Retinal pigment epithelial cell (primary cell): ENCODE results near the gene NUP188.

Experiments
- DNase-seq: peaks from one replicate; pipeline ENCODE4 v3.0.0-alpha.2; 2010; ENCODE audit warnings: low read depth
- H3K4me3 ChIP-seq: 2 replicates; pipeline ENCODE4 v1.5.1; 2011; ENCODE audit warnings: mild to moderate bottlenecking, low read length, control low read depth, moderate library complexity
- CTCF ChIP-seq: conservative IDR thresholded peaks from 2 replicates; pipeline ENCODE4 v1.5.1; 2011; ENCODE audit warnings: low read depth, low read length, control low read depth, inconsistent platforms

NUP188 gene

GRCh38 chr9:128901822-128902221, 45.7 kb upstream of the NUP188 start:
- H3K4me3 ChIP-seq = no peak overlapping the region
- DNase-seq = no peak
- no peak for TF ChIP-seq CTCF

- H3K4me3 ChIP-seq = no peak overlapping the region
- TF ChIP-seq CTCF = no peak
- no peak for DNase-seq
Observed at GRCh38 chr9:128902351-128903078, 45.0 kb upstream of the NUP188 start.

- no peak overlapping the region for H3K4me3 ChIP-seq
- no peak for TF ChIP-seq CTCF
- no peak for DNase-seq
Observed at GRCh38 chr9:128903079-128903461, 44.4 kb upstream of the NUP188 start.

- no peak overlapping the region for H3K4me3 ChIP-seq
- TF ChIP-seq CTCF = no peak
- DNase-seq = no peak
Observed at GRCh38 chr9:128903871-128904620, 43.5 kb upstream of the NUP188 start.

- TF ChIP-seq CTCF = no peak
- H3K4me3 ChIP-seq = no peak overlapping the region
- no peak for DNase-seq
Observed at GRCh38 chr9:128905964-128906363, 41.5 kb upstream of the NUP188 start.

- no peak for TF ChIP-seq CTCF
- no peak for DNase-seq
- H3K4me3 ChIP-seq = no peak overlapping the region
Observed at GRCh38 chr9:128906741-128907140, 40.8 kb upstream of the NUP188 start.

- H3K4me3 ChIP-seq = no peak overlapping the region
- DNase-seq = no peak
- TF ChIP-seq CTCF = no peak
Observed at GRCh38 chr9:128908372-128908771, 39.1 kb upstream of the NUP188 start.
